Ammon's horn (tissue), 1 donor: Measurements from ENCODE around the gene ATRNL1.

ENCODE experiments used
- DNase-seq: peaks from one replicate; pipeline ENCODE4 v3.0.0-alpha.2; 2016; ENCODE audit warnings: low spot score

The ATRNL1 gene

GRCh38 chr10:115951242-115951641 is 858.1 kb downstream of the ATRNL1 start:
- no peak for DNase-seq

DNA sequence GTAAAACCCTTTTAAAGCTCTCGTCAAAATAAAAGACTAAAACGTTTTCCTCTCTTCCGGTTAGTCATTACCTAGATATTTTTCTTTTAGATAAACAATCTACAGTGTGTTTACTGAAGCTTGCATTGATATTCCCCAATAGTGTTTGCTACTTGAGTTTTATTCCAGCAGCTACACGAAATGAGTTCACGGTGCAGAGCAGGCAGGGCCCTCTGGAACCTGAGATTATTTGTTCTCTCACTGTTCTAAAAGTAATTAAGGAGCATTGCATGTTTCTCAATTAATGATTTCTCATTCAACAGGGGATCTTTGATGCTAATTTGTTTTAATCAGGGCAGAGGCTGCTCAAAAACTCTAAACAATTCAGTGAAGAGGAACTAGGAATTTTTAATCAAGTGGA is 860.1 kb downstream of the ATRNL1 start:
- no peak for DNase-seq

DNA sequence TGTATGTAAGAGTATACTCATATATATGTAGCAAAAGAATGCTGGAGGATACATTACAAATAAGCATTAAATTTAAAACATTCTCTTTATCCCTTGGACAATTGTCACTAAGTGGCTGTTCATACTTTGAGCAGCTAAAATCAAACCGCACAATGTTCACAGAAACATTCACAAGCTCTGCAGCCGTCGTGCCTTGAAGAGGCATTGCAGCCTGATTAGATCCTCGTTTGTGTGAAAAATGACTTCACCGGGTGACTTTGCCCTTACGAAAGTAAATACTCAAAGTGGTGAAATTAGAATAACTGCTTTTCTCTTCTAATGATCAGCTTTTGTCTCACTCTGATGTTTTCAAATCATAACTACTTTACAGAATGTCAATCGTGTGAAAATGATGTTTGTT is 860.8 kb downstream of the ATRNL1 start:
- no peak for DNase-seq

- no peak for DNase-seq
Observed at GRCh38 chr10:115956225-115957011, 863.3 kb downstream of the ATRNL1 start.

GRCh38 chr10:115957012-115957399 is 863.8 kb downstream of the ATRNL1 start:
- DNase-seq = no peak

GRCh38 chr10:115957786-115958442 is 864.7 kb downstream of the ATRNL1 start:
- DNase-seq = no peak

DNA sequence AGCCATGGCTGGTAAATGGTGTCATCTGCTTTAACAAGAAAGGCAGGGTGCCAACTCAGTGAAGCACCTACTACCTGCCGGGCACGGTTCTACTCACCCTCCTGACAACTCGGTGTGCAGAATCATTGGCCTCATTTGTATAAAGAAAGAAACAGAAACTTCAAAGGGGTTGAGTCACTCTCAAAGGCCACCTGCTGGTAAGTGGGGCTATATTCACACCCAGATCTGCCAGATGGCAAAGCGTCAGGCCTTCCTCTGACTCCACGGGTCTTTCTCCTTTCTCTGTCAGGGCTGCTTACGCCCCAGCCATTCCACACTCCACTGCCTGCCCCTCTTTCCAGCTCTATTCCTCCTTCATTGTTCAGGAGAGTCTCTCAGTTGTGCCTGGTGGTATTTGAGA is 870.7 kb downstream of the ATRNL1 start:
- DNase-seq = no peak

- DNase-seq = no peak
Observed at GRCh38 chr10:115964827-115965226, 871.7 kb downstream of the ATRNL1 start.

DNA sequence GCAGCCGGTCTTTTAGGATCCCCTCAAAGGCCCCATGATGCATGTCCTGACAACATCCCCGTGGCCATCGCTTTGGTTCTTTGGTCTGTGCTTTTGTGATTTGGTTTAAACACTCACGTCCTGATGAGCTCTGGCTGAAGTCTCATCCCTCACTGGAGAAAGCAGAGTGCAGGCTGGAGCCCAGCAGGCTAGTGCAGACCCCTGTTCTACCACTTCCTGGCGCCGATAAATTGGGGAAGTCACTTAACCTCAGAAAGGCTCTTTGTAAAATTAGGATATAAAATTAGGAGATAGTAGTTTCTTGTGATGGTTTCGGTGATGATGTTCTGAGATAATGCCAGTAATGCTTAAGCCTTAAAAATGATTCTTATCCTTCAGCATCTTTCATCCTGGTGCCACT is 872.2 kb downstream of the ATRNL1 start:
- no peak for DNase-seq

- DNase-seq = no peak
Observed at GRCh38 chr10:115968236-115968635, 875.1 kb downstream of the ATRNL1 start.

- no peak for DNase-seq
Observed at GRCh38 chr10:115969591-115969990, 876.4 kb downstream of the ATRNL1 start.

DNA sequence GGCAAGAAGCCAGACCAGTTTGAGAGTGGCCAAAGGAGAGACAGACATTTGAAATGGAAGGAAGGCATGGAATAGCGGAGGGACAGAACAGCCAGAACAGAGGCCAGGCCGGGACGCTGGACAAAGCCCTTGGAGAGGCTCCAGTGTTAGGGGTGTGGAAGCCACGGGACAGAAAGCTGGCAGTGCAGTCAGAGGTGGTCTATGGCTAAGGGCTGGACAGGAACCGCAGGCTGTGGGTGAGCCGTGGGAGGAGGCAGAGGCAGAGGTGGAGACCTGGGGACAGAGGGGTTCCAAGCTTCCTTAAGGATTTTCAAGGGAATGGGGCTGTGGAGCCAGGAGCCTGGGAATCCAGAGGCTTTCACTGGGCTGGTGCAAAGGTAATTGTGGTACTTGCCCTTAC is 878.8 kb downstream of the ATRNL1 start:
- no peak for DNase-seq

GRCh38 chr10:115972426-115972825 is 879.3 kb downstream of the ATRNL1 start:
- DNase-seq = no peak

- DNase-seq = no peak
Observed at GRCh38 chr10:115974351-115974750, 881.2 kb downstream of the ATRNL1 start.

GRCh38 chr10:115974816-115975430 is 881.8 kb downstream of the ATRNL1 start:
- DNase-seq = no peak

DNA sequence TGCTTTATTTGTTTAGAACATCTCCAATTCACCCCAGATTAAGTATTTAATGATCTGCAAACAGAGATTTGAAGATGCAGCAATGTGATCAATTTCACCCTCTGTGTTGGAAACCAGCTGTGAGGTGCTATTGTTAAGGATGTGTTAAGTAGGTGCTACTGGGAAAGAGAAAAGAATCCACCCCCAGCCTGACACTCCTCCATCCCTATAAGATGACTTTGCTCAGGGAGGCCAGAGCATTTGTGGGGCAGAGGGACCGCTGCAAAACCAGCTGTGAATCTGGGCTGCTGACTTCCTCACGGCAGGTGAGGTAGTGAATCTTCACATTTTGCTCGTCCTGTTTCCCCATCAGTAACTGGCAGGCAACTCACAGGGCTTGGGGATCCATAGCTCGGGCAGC is 882.3 kb downstream of the ATRNL1 start:
- DNase-seq = no peak

- DNase-seq = no peak
Observed at GRCh38 chr10:115976342-115976741, 883.2 kb downstream of the ATRNL1 start.

GRCh38 chr10:115977855-115978254 is 884.7 kb downstream of the ATRNL1 start:
- DNase-seq = no peak

DNA sequence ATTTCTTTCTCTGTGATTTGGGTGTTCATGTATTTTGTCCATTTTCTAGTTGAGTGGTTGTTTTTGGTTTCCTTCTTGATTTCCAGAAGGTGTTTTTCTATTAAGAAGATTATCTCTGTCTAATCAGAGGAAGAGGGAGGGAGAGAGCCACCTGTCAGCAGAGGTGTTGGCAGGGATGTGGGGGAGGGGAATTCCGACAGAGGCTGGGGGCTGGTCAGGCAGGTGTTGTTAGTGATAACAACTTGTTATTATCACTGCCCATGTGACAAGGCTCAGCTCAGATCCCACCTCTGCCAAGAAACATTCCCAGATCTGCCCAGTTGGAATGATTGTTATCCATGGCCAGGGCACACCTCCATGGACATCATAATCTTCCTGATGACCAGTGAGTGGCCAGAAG is 886.4 kb downstream of the ATRNL1 start:
- DNase-seq = no peak

DNA sequence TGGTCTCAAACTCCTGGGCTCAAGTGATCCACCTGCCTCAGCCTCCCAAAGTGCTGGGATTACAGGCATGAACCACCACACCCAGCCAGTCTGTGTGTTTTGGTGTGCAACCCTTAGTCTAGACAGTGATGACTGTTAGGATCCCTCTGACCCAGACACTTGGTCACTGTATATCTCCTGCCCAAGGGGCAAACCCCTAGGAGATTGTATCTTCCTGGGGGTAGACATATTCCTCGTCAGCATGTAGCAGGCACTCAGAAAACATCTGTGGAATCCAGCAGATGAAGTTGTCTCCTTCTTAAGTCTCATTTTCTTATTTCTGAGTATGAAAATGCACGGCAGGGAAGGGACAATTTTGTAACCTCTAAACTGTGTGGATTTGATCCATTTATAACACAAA is 887.3 kb downstream of the ATRNL1 start:
- no peak for DNase-seq

- DNase-seq = no peak
Observed at GRCh38 chr10:115981081-115981480, 887.9 kb downstream of the ATRNL1 start.

- no peak for DNase-seq
Observed at GRCh38 chr10:115982076-115982475, 888.9 kb downstream of the ATRNL1 start.

- DNase-seq = no peak
Observed at GRCh38 chr10:115982526-115982925, 889.4 kb downstream of the ATRNL1 start.
